Effector CD4-positive, alpha-beta T cell (primary cell): ENCODE results near the gene DPP10.
"Not testable (repeated sequence)": the region's sequence is repeated elsewhere in the genome, so short reads cannot be mapped to it uniquely, and the experiment has no call there.

ENCODE experiments used
- DNase-seq: peaks from one replicate; pipeline ENCODE4 v3.0.0-alpha.2; 2020

DPP10 gene

DNA sequence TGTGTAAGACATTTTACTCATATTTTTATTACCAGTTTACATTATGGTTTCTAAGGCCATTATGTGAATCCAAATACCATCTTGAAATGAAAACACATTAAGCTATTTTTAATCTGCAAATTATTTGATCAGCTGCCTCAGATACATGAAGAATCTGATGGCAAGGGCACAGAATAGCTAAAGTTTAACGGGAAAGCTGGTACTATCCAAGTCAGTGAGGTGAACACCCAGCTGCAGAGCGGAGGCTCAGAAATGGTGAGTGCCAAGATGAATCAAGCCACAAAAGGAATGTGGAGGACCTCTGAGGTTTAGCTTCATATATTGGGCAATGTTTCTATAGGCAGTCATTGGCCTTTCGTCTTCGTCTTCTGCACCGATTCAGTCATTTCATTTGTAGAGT lies 75.1 kb downstream of the DPP10 start:
- DNase-seq: no peak

DNA sequence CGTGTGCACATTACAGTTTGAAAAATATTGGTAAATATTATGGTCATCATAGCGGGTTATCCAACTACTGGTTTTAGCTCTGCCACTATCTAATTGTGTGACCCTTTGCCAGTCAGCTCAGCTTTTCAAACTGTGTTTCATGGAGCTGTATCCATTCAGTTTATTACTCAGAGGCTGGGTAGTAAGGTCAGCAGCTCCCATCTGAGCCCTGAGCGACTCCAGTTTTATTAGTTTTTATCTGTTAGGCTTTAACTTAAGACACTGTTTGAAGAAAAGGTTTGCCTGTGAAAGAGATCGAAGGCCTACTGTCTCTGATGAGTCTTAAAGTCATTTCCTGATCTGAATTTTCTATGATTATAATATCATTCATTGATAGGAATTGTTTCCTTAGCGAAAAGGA lies 76.3 kb downstream of the DPP10 start:
- DNase-seq: no peak

DNA sequence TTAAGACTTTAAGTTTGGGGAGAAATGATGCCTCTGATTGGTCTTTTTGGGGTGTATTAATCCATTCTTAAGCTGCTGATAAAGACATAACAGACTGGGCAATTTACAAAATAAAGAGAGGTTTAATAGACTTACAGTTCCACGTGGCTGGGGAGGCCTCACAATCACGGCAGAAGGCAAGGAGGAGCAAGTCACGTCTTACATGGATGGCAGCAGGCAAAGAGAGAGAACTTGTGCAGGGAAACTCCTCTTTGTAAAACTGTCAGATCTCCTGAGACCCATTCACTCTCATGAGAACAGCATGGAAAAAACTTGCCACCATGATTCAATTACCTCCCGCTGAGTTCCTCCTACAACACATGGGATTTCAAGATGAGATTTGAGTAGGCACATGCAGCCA lies 80.2 kb downstream of the DPP10 start:
- DNase-seq: not testable (repeated sequence)

- no peak for DNase-seq
Observed at GRCh38 chr2:114525955-114526354, 83.5 kb downstream of the DPP10 start.

DNA sequence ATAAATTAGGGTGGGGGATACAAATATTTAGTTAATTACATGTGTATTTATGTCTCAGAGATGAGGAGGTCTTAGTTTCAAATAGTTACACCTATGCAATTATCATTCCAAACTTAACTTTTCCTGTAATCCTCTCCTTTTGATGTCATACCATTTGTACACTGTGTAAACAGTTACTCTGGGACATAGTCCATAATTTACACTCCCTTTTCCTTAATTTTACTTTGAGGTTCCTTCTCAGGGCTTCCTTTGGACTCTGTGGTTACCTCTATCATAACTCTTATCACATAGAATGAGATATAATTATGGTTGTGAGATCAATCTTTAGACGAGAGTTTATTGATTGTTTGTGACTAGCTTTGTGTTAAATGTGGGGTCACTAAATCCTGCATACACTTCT lies 84.4 kb downstream of the DPP10 start:
- DNase-seq: no peak

DNA sequence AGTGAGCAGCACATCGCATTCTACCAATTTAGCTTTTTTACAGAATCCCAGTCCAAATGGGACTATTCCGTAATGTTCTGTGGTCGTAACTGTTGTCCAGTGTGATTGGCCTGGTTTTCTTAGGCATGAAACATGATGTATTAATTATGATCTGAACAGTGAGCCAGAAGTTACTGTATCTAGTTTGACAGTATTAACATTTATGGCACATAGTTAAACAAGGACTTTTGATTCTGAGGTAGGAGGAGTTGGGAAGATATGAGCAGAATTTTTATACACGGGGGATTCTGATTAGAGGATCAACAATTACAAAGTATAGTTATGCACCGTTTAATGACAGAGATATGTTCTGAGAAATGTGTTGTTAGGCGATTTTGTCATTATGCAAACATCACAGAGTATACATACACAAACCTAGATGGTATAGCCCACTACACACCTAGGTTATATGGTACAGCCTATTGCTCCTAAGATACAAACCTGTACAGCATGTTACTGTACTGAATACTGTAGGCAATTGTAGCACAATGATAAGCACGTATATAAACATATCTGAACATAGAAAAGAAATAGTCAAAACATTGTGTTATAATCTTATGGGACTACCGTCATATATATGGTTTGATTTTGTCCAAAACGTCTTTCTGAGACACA lies 85.0 kb downstream of the DPP10 start:
- DNase-seq: no peak

- no peak for DNase-seq
Observed at GRCh38 chr2:114534116-114535084, 92.0 kb downstream of the DPP10 start.

DNA sequence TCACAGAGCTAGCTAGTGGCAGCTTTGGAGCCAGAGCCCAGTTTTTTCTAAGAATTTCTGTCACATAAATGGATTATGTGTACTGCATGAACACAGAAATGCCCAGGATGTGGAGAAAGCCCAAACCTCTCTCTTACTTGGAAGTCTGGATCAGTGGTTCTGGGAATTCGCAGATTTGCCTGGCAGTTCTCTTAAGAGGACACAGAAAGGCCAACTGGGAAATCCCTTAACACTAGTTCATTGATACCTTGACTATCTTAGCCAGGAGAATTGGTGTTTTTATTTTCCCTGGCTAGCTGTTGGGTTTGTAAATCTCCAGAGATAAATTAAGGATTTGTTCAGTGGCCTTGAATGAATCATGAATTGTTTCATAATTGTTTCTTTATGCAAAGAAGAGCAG lies 95.3 kb downstream of the DPP10 start:
- no peak for DNase-seq

DNA sequence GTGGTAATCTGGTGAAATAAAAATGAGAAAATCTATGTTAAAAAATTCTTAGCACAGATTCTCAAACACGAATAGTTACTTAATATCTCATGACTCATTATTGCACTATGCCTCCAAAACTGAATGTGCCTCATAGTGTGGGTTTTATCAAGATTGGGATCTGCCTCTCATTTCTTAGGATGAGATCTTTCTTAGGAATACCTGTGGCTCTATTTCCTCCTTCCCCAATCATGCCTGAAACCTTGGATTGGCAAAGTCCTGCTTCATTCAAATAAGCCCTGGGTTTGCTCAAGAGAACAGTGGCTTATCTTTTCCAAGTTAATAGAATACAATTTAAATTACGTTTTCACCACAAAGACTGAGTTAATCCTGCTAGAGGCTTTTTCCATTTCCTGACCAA lies 100.3 kb downstream of the DPP10 start:
- DNase-seq: no peak

DNA sequence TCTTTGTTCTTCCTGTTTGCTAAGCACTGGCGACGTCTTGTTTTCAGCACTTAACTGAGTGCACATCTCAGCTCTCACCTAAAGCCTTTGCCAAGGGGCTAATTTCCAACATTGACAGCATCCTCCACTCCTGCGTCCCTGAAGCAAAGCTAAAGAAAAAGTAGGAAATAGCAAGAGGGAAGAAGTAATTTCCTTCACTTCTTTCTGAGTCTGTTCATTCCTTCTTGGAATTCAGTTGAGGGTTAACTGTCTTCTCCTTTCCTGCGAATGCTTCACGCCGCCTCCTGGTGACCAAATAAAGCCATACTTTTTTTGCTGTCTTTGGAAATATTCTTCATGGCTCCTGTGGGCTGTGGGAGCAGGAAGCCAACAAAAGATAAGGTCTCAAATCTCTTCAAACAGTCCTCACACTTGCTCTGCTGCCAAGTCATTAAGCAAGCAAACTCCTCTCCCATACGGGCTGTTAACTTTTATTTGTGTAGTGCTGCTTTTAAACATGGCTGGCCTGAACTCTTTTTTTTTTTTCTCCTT lies 100.9 kb downstream of the DPP10 start:
- DNase-seq: no peak

- no peak for DNase-seq
Observed at GRCh38 chr2:114545052-114545451, 102.6 kb downstream of the DPP10 start.

- no peak for DNase-seq
Observed at GRCh38 chr2:114546531-114546930, 104.1 kb downstream of the DPP10 start.

GRCh38 chr2:114548151-114548550 lies 105.7 kb downstream of the DPP10 start:
- DNase-seq: no peak

DNA sequence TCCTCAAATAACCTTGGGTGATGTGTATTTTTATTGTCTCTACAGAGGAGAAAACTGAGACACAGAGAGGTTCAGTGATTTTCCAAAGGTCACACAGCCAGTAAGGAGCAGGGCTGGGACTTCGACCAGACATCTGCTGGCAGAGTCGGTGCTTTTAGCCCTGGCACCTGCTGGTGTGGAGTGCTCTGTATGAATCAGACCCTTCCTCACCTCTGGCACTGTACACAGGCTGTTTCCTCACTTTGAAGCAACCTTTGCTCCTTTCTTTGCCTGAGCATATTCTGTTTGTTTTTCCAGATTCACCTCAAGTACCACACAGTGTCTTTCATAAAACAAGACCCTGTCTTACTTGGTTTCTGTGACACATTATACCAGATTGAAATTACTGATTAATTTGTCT lies 107.9 kb downstream of the DPP10 start:
- no peak for DNase-seq

- no peak for DNase-seq
Observed at GRCh38 chr2:114550895-114551793, 108.7 kb downstream of the DPP10 start.

GRCh38 chr2:114553027-114553426 lies 110.6 kb downstream of the DPP10 start:
- DNase-seq: no peak

DNA sequence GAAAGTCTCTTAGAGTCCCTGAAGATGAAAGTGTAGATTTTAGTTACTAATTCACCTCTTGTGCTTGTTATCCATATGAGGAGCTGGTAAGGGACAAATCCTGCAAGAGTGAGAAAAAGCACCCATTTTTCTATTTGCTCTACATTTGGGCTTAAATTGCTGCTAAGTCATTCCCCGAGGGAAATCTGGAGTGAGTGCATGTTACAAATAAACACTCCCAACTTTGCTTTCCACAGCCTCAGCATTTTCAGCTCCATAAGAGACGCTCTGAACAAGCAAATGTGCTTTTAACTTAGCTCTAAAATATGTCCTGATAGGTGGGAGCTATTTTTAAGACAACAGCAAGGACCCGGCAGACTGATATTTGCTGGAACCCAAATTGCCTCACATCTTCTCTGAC lies 126.7 kb downstream of the DPP10 start:
- DNase-seq: no peak

DNA sequence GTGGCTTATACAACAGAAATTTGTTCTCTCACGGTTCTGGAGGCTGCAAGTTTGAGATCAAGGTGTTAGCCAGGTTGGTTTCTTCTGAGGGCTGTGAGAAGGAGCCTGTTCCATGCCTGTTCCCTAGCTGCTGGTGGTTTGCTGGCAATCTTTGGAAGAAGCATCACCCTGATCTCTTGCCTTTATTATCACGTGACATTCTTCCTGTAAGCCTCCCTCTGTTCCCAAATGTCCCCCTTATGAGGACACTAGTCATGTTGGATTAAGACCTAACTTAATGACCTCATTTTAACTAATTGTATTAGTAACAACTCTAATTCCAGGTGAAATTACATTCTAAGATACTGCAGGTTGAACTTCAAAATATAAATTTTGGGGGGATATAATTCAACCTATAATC lies 135.2 kb downstream of the DPP10 start:
- no peak for DNase-seq

GRCh38 chr2:114579542-114579941 lies 137.1 kb downstream of the DPP10 start:
- no peak for DNase-seq

DNA sequence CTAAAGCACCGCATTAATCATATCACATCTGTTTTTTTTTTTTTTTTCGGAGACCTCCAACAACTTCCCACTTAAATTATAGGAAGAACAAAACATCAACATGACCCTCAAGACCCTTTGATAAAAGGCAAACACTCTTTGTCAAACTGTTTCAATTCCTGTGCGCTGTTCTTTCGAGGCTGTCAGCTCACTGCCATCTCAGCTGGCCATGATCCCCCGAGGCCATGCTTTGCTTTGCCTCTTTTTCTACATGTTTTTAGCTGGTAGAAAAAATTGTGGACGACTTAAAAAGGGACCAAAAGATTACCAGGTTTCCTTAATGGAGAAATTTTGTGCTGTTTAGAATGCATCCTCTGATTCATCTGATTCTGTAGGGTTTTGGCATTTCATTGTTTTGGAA lies 138.2 kb downstream of the DPP10 start:
- DNase-seq: no peak

- DNase-seq: no peak
Observed at GRCh38 chr2:114598329-114598728, 155.9 kb downstream of the DPP10 start.

DNA sequence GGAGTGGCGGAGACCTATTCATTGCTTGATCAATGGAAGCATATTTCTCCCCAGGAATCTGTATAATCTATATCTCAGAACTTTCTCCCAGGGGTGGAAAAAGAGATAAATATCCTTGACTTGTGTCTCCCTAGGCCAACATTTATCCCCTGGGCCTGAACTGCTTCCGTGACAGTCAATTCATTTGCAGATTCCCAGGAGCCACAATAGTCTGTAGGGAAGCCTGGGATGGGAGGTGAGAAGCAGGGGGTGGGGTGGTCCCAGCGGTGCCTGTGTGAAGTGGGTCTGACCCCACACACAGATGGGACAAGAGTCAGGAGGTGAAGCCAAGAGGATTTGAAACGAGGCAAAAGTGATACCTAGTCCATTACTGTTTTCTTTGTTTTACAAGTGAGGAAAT lies 166.8 kb downstream of the DPP10 start:
- DNase-seq: no peak

- no peak for DNase-seq
Observed at GRCh38 chr2:114609801-114610200, 167.4 kb downstream of the DPP10 start.
